OCI-LY1 (cell line): ENCODE measurements around the gene WNT9B.

Experiments used
- H2AFZ ChIP-seq: fragments of 200-600 bp; sonication (generic), shearing (Covaris generic); 2 replicates; pipeline ENCODE4 v1.6.0; 2014; ENCODE audit warnings: antibody characterized with exemption, mild to moderate bottlenecking, low read length
- H3F3A ChIP-seq: fragments of 200-600 bp; sonication (generic), shearing (Covaris generic); 2 replicates; pipeline ENCODE4 v1.6.0; 2014; ENCODE audit warnings: mild to moderate bottlenecking, antibody characterized with exemption, low read length, moderate library complexity; ENCODE audit not compliant: insufficient read depth
- H3K27ac ChIP-seq: fragments of 200-600 bp; sonication (generic); 2 replicates; pipeline ENCODE4 v1.5.1; 2014; ENCODE audit warnings: low read length, mixed run types, mild to moderate bottlenecking, low read depth; ENCODE audit not compliant: poor library complexity, severe bottlenecking
- H3K27me3 ChIP-seq: fragments of 200-600 bp; sonication (generic); 2 replicates; pipeline ENCODE4 v1.6.0; 2014; ENCODE audit warnings: antibody characterized with exemption, mild to moderate bottlenecking, low read length, moderate library complexity; ENCODE audit not compliant: insufficient read depth
- H3K36me3 ChIP-seq: fragments of 200-600 bp; sonication (generic); 2 replicates; pipeline ENCODE4 v1.6.1; 2014; ENCODE audit warnings: mild to moderate bottlenecking, antibody characterized with exemption, low read length, moderate library complexity, mixed read lengths; ENCODE audit not compliant: insufficient read depth
- H3K4me1 ChIP-seq: fragments of 200-600 bp; sonication (generic); 2 replicates; pipeline ENCODE4 v1.5.1; 2014; ENCODE audit warnings: mild to moderate bottlenecking, low read length, moderate library complexity; ENCODE audit not compliant: insufficient read depth, severe bottlenecking
- H3K4me2 ChIP-seq: fragments of 200-600 bp; sonication (generic), shearing (Covaris generic); 2 replicates; pipeline ENCODE4 v1.6.1; 2014; ENCODE audit warnings: low read length
- H3K4me3 ChIP-seq: fragments of 200-600 bp; sonication (generic); 2 replicates; pipeline ENCODE4 v1.5.1; 2014; ENCODE audit warnings: low read length, low read depth, mild to moderate bottlenecking, mixed read lengths; ENCODE audit not compliant: poor library complexity, severe bottlenecking
- H3K79me2 ChIP-seq: fragments of 200-600 bp; shearing (Covaris generic); 2 replicates; pipeline ENCODE4 v1.6.1; 2016; ENCODE audit warnings: mixed run types, low read length, mixed read lengths; ENCODE audit not compliant: insufficient read depth
- H3K9ac ChIP-seq: fragments of 200-600 bp; sonication (generic), shearing (Covaris generic); 2 replicates; pipeline ENCODE4 v1.6.1; 2014; ENCODE audit warnings: mild to moderate bottlenecking, low read length, mixed read lengths
- H3K9me2 ChIP-seq: fragments of 200-600 bp; sonication (generic), shearing (Covaris generic); 2 replicates; pipeline ENCODE4 v1.6.1; 2014; ENCODE audit warnings: low read depth, mild to moderate bottlenecking, low read length, mixed read lengths
- H3K9me3 ChIP-seq: fragments of 200-600 bp; shearing (Covaris generic); 2 replicates; pipeline ENCODE4 v1.6.1; 2014; ENCODE audit warnings: low read length, mixed read lengths
- H4K20me1 ChIP-seq: fragments of 200-600 bp; sonication (generic), shearing (Covaris generic); 2 replicates; pipeline ENCODE4 v1.6.0; 2016; ENCODE audit warnings: mild to moderate bottlenecking, low read length; ENCODE audit not compliant: insufficient read depth
- EZH2 ChIP-seq: fragments of 200-600 bp; sonication (generic), shearing (Covaris generic); IDR thresholded peaks from 2 replicates; pipeline ENCODE4 v1.8.0; 2017; ENCODE audit warnings: borderline replicate concordance, mixed run types, mild to moderate bottlenecking, antibody characterized with exemption, low read length, moderate library complexity, mixed read lengths
- TF ChIP-seq, protein P1 (sequence below): fragments of 200-600 bp; sonication (generic), shearing (Covaris generic); IDR thresholded peaks from 2 replicates; pipeline ENCODE4 v1.5.1; 2017; ENCODE audit warnings: mild to moderate bottlenecking, antibody characterized with exemption, low read length, moderate library complexity, mixed read lengths

Gene WNT9B

GRCh38 chr17:46865100-46865499, 13.7 kb downstream of the WNT9B start:
- no peak overlapping the region for H2AFZ ChIP-seq
- peaks cover 6% of the 10 kb centered on the region for H3K4me1 ChIP-seq
- no peak overlapping the region for H3K27ac ChIP-seq
- H3K36me3 ChIP-seq: no peaks in the 10 kb centered on the region
- no peaks in the 10 kb centered on the region for H3F3A ChIP-seq
- no peak overlapping the region for H3K4me2 ChIP-seq
- H3K9ac ChIP-seq: no peak overlapping the region
- TF ChIP-seq, protein P1, sequence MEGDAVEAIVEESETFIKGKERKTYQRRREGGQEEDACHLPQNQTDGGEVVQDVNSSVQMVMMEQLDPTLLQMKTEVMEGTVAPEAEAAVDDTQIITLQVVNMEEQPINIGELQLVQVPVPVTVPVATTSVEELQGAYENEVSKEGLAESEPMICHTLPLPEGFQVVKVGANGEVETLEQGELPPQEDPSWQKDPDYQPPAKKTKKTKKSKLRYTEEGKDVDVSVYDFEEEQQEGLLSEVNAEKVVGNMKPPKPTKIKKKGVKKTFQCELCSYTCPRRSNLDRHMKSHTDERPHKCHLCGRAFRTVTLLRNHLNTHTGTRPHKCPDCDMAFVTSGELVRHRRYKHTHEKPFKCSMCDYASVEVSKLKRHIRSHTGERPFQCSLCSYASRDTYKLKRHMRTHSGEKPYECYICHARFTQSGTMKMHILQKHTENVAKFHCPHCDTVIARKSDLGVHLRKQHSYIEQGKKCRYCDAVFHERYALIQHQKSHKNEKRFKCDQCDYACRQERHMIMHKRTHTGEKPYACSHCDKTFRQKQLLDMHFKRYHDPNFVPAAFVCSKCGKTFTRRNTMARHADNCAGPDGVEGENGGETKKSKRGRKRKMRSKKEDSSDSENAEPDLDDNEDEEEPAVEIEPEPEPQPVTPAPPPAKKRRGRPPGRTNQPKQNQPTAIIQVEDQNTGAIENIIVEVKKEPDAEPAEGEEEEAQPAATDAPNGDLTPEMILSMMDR: no peak
- TF ChIP-seq EZH2: no peak
- no peaks in the 10 kb centered on the region for H3K9me3 ChIP-seq
- no peaks in the 10 kb centered on the region for H4K20me1 ChIP-seq
- no peaks in the 10 kb centered on the region for H3K9me2 ChIP-seq
- peaks cover 7% of the 10 kb centered on the region; the same call in 1 of the 2 replicates for H3K27me3 ChIP-seq
- H3K4me3 ChIP-seq: no peak overlapping the region
- H3K79me2 ChIP-seq: no peaks in the 10 kb centered on the region

DNA sequence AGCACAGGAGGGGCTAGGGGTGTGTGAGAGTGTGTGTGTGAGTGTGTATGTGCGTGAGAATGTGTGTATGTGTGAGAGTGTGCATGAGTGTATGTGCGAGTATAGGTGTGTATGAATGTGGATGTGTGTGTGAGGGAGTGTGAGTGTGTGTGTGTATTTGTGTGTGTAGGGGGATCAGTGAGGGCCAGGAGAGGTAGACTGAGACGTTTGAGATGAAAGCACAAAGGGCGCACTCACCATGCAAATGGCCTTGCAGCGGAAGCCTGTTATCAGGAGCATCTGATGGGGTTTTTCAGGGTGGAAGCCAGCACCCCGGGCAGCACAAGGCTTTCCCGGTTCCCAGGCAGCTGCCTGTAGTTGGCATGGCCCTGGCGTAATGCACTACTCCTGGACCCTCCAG, 14.9 kb downstream of the WNT9B start:
- H3K27ac ChIP-seq: no peak overlapping the region
- TF ChIP-seq, protein P1: no peak
- no peak for TF ChIP-seq EZH2
- no peak overlapping the region for H3K4me2 ChIP-seq

GRCh38 chr17:46866747-46867146, 15.4 kb downstream of the WNT9B start:
- Histone ChIP-seq H3K79me2 (no peaks in the 10 kb centered on the region), H3K4me3 (no peak overlapping the region), H3K9me3 (no peaks in the 10 kb centered on the region), H4K20me1 (no peaks in the 10 kb centered on the region), H3K4me1 (peaks cover 6% of the 10 kb centered on the region), H3K9me2 (no peaks in the 10 kb centered on the region), H3K4me2 (no peak overlapping the region), H3K36me3 (no peaks in the 10 kb centered on the region), H3F3A (no peaks in the 10 kb centered on the region), H3K9ac (no peak overlapping the region), H3K27me3 (peaks cover 4% of the 10 kb centered on the region; the same call in 1 of the 2 replicates), H3K27ac (no peak overlapping the region), H2AFZ (no peak overlapping the region)
- TF ChIP-seq, protein P1: no peak
- TF ChIP-seq EZH2: no peak

More for the DNA sequence above, 14.9 kb downstream of the WNT9B start:
- no peaks in the 10 kb centered on the region for H3K79me2 ChIP-seq
- H3K9me2 ChIP-seq: no peaks in the 10 kb centered on the region
- H3K36me3 ChIP-seq: no peaks in the 10 kb centered on the region
- H2AFZ ChIP-seq: no peak overlapping the region
- H3K4me3 ChIP-seq: no peak overlapping the region
- peaks cover 5% of the 10 kb centered on the region; the same call in 1 of the 2 replicates for H3K27me3 ChIP-seq
- peaks cover 6% of the 10 kb centered on the region for H3K4me1 ChIP-seq
- no peaks in the 10 kb centered on the region for H3K9me3 ChIP-seq
- H3K9ac ChIP-seq: no peak overlapping the region
- no peaks in the 10 kb centered on the region for H3F3A ChIP-seq
- H4K20me1 ChIP-seq: no peaks in the 10 kb centered on the region
